A673 (cell line): ENCODE data around the gene CSGALNACT2.

Source experiments
- CTCF ChIP-seq: fragments of 300-800, 200-600 bp; sonication (generic); conservative IDR thresholded peaks from 2 replicates; pipeline ENCODE4 v1.5.1; 2017; ENCODE audit warnings: low read depth, mild to moderate bottlenecking, antibody characterized with exemption, low read length, moderate library complexity, mixed read lengths
- EZH2 ChIP-seq: fragments of 200-600 bp; sonication (generic); IDR thresholded peaks from 2 replicates; pipeline ENCODE4 v1.6.1; 2017; ENCODE audit warnings: borderline replicate concordance, low read depth, mild to moderate bottlenecking, mixed read lengths, antibody characterized with exemption, low read length; ENCODE audit not compliant: poor library complexity, severe bottlenecking

- TF ChIP-seq CTCF, result no peak
- no peak for TF ChIP-seq EZH2
These were observed 3.2 kb downstream of the CSGALNACT2 start for GRCh38 chr10:43141421-43141820.
